Endodermal cell (in vitro differentiated cells): ENCODE measurements around the gene LYPD3. TPM values are rescaled to one million over a fixed set of nuclear protein-coding genes. Genes with fewer than 3 reads are reported as not detected.

Experiments used
- DNase-seq: peaks from one replicate; pipeline ENCODE4 v3.0.0-alpha.2; 2017
- H3K27ac ChIP-seq: 2 replicates; pipeline ENCODE4 v1.5.1; 2013; ENCODE audit warnings: mild to moderate bottlenecking, low read depth, low read length, moderate library complexity
- H3K27me3 ChIP-seq: 2 replicates; pipeline ENCODE4 v1.6.1; 2013; ENCODE audit warnings: mild to moderate bottlenecking, low read length, moderate library complexity; ENCODE audit not compliant: insufficient read depth, control insufficient read depth, poor library complexity, severe bottlenecking
- H3K36me3 ChIP-seq: 2 replicates; pipeline ENCODE4 v1.7.0; 2013; ENCODE audit warnings: mild to moderate bottlenecking, low read length, moderate library complexity; ENCODE audit not compliant: control insufficient read depth, insufficient read depth
- H3K4me1 ChIP-seq: one replicate; pipeline ENCODE4 v1.7.0; 2013; ENCODE audit warnings: low read length; ENCODE audit not compliant: control insufficient read depth, insufficient read depth
- H3K4me3 ChIP-seq: 2 replicates; pipeline ENCODE4 v1.5.1; 2013; ENCODE audit warnings: mild to moderate bottlenecking, low read length, moderate library complexity
- H3K9ac ChIP-seq: 2 replicates; pipeline ENCODE4 v1.6.1; 2013; ENCODE audit warnings: mild to moderate bottlenecking, low read length, moderate library complexity; ENCODE audit not compliant: poor library complexity, severe bottlenecking; ENCODE audit errors: extremely low read depth
- H3K9me3 ChIP-seq: 2 replicates; pipeline ENCODE4 v1.6.1; 2013; ENCODE audit warnings: mild to moderate bottlenecking, low read length, moderate library complexity; ENCODE audit not compliant: control insufficient read depth
- H3K27ac Mint-ChIP-seq: 2 replicates; pipeline ENCODE4 v1.8.0; 2020; ENCODE audit warnings: mixed read lengths
- H3K27me3 Mint-ChIP-seq: 2 replicates; pipeline ENCODE4 v1.8.0; 2021; ENCODE audit warnings: mild to moderate bottlenecking, mixed read lengths; ENCODE audit not compliant: insufficient read depth
- H3K36me3 Mint-ChIP-seq: 2 replicates; pipeline ENCODE4 v1.8.0; 2020; ENCODE audit warnings: low read depth, mixed read lengths
- H3K4me1 Mint-ChIP-seq: 2 replicates; pipeline ENCODE4 v1.8.0; 2020; ENCODE audit warnings: mixed read lengths
- H3K4me3 Mint-ChIP-seq: 2 replicates; pipeline ENCODE4 v1.8.0; 2020; ENCODE audit warnings: mild to moderate bottlenecking, moderate library complexity, mixed read lengths
- H3K9me3 Mint-ChIP-seq: 2 replicates; pipeline ENCODE4 v1.8.0; 2020; ENCODE audit warnings: mild to moderate bottlenecking, mixed read lengths
- CTCF ChIP-seq: fragments of 200-600 bp; sonication (generic); conservative IDR thresholded peaks from 2 replicates; pipeline ENCODE4 v1.5.0; 2021; ENCODE audit warnings: antibody characterized with exemption, mild to moderate bottlenecking
- WGBS, 2 experiments: methylation state at CpG; one replicate each; pipeline versions ENCODE4 v1.1.5 to v1.1.7; 2013; ENCODE audit warnings: missing lambda C conversion rate in 2 of 2, mixed read lengths in 1 of 2; ENCODE audit not compliant: insufficient coverage in 1 of 2, insufficient read length in 1 of 2; 5-methylcytosine and 5-hydroxymethylcytosine counted together
- total RNA-seq, 2 donors: library from RNA; stranded (reverse); fragmentation: NEBNext Ultra II Directional in 1 of 2; extraction: Animal tissue kit (Norgen Biotek cat#: 25700) in 1 of 2; gene quantifications; 2 replicates in 1 of 2; 3 replicates in 1 of 2; pipeline ENCODE4 v1.2.1, GENCODE V29; 2021

The LYPD3 gene
- total RNA-seq, 2 donors from 2014 or later, result 0.33 to 0.51 TPM

- H3K27me3 Mint-ChIP-seq, result peaks cover 3% of the 10 kb centered on the region
- WGBS, 2 experiments, result 86 to 87% methylated on average over 6 of the region's 6 CpGs
- H3K27ac Mint-ChIP-seq, result no peak overlapping the region
Measured at GRCh38 chr19:43412441-43412840, 53.0 kb downstream of the LYPD3 start.

More at GRCh38 chr19:43412441-43412840, 53.0 kb downstream of the LYPD3 start:
- H3K4me3 ChIP-seq, result no peak overlapping the region
- no peaks in the 10 kb centered on the region for H3K4me1 ChIP-seq
- no peaks in the 10 kb centered on the region for H3K27me3 ChIP-seq
- H3K27ac ChIP-seq, result no peak overlapping the region
- no peak for DNase-seq
- no peaks in the 10 kb centered on the region for H3K4me1 Mint-ChIP-seq
- peaks cover 59% of the 10 kb centered on the region for H3K9me3 Mint-ChIP-seq
- no peak overlapping the region for H3K9ac ChIP-seq
- H3K36me3 ChIP-seq, result no peaks in the 10 kb centered on the region
- peaks cover 16% of the 10 kb centered on the region for H3K9me3 ChIP-seq
- no peak for TF ChIP-seq CTCF
- H3K4me3 Mint-ChIP-seq, result no peak overlapping the region
- H3K36me3 Mint-ChIP-seq, result peaks cover 2% of the 10 kb centered on the region

Other genes with a start within 250 kb of the LYPD3 start
- not detected for gene PSG9, start 196.1 kb downstream of the LYPD3 start, total RNA-seq
- gene CD177, start 111.9 kb downstream of the LYPD3 start, total RNA-seq, result 1 to 10 TPM; 3.0 to 6.0 TPM
- under 1 TPM in 1 of 2 donors, not detected in 1; 0.59 TPM for gene TEX101, start 50.7 kb downstream of the LYPD3 start, total RNA-seq
- gene PHLDB3, start 39.1 kb upstream of the LYPD3 start, total RNA-seq, result 10 to 100 TPM in 1 of 2 donors, 1 to 10 TPM in 1; 7.7 to 13.5 TPM
- gene ETHE1, start 61.6 kb upstream of the LYPD3 start, total RNA-seq, result 10 to 100 TPM; 13.0 to 15.2 TPM
- gene ZNF575, start 67.6 kb upstream of the LYPD3 start, total RNA-seq, result under 1 TPM; 0.22 TPM
- 10 to 100 TPM; 48.8 to 52.1 TPM for gene XRCC1, start 109.9 kb upstream of the LYPD3 start, total RNA-seq
- gene PINLYP, start 110.2 kb upstream of the LYPD3 start, total RNA-seq, result 10 to 100 TPM in 1 of 2 donors, 1 to 10 TPM in 1; 7.7 to 12.2 TPM
- gene IRGQ, start 130.5 kb upstream of the LYPD3 start, total RNA-seq, result 10 to 100 TPM; 39.7 to 46.0 TPM
- gene ZNF576, start 131.0 kb upstream of the LYPD3 start, total RNA-seq, result 10 to 100 TPM; 11.9 to 12.1 TPM
- under 1 TPM; 0.35 to 0.37 TPM for gene SRRM5, start 146.5 kb upstream of the LYPD3 start, total RNA-seq
- gene ZNF428, start 154.0 kb upstream of the LYPD3 start, total RNA-seq, result 10 to 100 TPM; 44.3 to 46.8 TPM
- 10 to 100 TPM in 1 of 2 donors, 1 to 10 TPM in 1; 9.3 to 19.9 TPM for gene CADM4, start 174.2 kb upstream of the LYPD3 start, total RNA-seq
- 10 to 100 TPM; 14.7 to 21.5 TPM for gene PLAUR, start 204.6 kb upstream of the LYPD3 start, total RNA-seq